IPS-20b (cell line): ENCODE results near the gene MUC5B.
"Not testable (repeated sequence)": the region's sequence is repeated elsewhere in the genome, so short reads cannot be mapped to it uniquely, and the experiment has no call there.

Source experiments
- H3K27ac ChIP-seq: one replicate; pipeline ENCODE4 v1.5.1; 2013; ENCODE audit warnings: low read length
- H3K27me3 ChIP-seq: 2 replicates; pipeline ENCODE4 v1.6.1; 2013; ENCODE audit warnings: mild to moderate bottlenecking, low read length, inconsistent platforms; ENCODE audit not compliant: insufficient read depth
- H3K36me3 ChIP-seq: 2 replicates; pipeline ENCODE4 v1.6.1; 2013; ENCODE audit warnings: low read depth, mild to moderate bottlenecking, inconsistent platforms, low read length, moderate library complexity; ENCODE audit not compliant: insufficient read depth
- H3K4me1 ChIP-seq: 2 replicates; pipeline ENCODE4 v1.6.1; 2013; ENCODE audit warnings: mild to moderate bottlenecking, control low read depth, inconsistent platforms, low read length, moderate library complexity; ENCODE audit not compliant: insufficient read depth
- H3K4me3 ChIP-seq: 2 replicates; pipeline ENCODE4 v1.5.1; 2013; ENCODE audit warnings: mild to moderate bottlenecking, low read length, inconsistent platforms
- H3K9ac ChIP-seq: 2 replicates; pipeline ENCODE4 v1.6.1; 2013; ENCODE audit warnings: low read depth, mild to moderate bottlenecking, inconsistent platforms, low read length, moderate library complexity
- H3K9me3 ChIP-seq: 2 replicates; pipeline ENCODE4 v1.6.1; 2013; ENCODE audit warnings: mild to moderate bottlenecking, low read depth, low read length, inconsistent platforms; ENCODE audit not compliant: insufficient read depth

MUC5B gene

DNA sequence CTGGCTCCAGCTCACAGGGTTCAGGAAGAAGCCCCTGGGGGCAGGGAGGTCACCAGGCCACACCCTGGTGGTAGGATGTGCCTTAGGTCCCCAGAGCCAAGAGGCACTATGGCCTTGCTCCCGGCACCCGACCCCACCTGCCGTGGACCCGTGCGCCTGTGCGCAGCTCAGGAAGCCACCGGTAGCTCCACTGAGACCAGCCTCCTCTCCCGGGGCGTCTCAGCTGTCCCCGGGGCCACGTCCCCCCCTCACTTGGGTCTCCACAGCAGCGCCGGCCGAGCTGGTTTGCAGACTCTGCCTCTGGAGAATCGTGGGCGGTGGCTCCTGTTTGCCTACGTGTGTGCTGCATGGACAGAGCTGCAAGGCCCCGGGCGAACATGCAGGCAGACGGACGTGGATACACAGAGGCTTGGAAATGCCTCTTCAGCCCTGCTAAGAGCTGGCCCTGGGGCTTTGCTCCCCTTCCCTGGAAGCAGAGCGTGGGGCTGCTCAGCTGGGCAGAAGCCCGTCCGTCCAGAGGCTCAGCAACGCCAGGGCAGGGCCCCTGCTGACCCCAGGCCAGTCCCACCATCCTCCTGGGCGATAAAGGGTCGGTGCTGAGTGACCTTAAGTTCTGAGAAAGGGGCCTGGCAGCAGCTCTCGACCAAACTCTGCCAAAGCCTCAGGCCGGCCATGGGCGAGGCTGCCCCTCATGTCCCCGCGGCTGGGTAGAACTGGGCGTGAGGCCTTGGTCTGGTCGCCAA lies 15.3 kb upstream of the MUC5B start:
- Histone ChIP-seq H3K4me1 (no peaks in the 10 kb centered on the region), H3K4me3 (no peak overlapping the region), H3K36me3 (no peaks in the 10 kb centered on the region), H3K9me3 (peaks cover 25% of the 10 kb centered on the region), H3K27ac (no peak overlapping the region), H3K9ac (no peak overlapping the region), H3K27me3 (no peaks in the 10 kb centered on the region)

DNA sequence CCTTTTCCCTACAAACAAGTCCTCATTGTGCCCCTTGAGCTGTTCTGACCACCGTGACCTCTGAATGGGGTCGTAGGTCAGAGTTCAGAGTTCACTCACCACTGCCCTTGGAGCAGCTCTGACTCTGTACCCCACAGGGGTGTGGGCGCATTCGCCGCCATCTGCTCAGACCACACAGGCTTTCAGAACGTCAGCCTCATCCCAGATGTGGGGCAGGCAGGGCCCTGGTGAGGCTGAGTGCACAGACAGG lies 14.8 kb upstream of the MUC5B start:
- Histone ChIP-seq H3K36me3 (no peaks in the 10 kb centered on the region), H3K4me1 (no peaks in the 10 kb centered on the region), H3K9ac (no peak overlapping the region), H3K27ac (no peak overlapping the region), H3K9me3 (peaks cover 25% of the 10 kb centered on the region), H3K4me3 (no peak overlapping the region), H3K27me3 (0 out of 2 replicates have a peak, but pooled peaks cover under 1% of the 10 kb centered on the region)

DNA sequence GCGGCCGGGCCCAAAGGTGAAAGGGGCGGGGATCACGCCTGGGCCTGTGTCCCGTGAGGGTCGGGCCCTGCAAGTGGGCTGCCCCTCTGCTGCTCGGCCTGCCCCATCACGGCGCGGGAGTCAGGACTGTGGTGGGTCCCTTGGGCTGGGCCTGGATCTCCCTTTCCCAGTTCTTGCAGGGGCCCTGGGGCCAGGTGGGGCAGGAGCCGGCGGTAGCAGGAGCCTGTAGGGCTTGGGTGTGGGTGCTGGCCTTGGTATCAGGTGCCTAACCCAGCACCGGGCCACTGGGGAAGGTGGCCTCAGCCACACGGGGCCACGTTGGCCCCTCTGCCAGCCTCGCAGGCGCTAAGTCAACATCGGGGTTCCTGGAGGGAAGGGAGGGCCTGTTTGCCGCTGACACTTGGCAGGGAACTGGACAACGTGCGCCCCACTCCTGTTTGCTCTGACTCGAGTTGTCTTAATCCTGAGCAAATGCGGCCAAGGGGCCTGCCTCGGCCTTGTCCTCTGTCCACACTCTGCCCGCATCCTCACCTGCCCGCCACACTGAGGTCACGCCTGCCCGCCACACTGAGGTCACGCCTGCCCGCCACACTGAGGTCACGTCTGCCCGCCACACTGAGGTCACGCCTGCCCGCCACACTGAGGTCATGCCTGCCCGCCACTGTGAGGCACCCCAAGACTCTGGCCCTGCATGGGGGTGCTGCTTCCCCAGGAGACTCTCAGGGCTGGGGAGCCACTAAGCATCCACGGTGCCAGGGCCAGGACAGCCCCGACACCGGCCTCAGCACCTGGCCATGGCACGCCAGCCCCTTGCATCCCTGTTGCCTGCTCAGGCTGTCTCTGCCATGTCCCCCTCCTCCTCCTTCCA lies 14.2 kb upstream of the MUC5B start:
- Histone ChIP-seq H3K27ac (no peak overlapping the region), H3K4me3 (no peak overlapping the region), H3K36me3 (no peaks in the 10 kb centered on the region), H3K9ac (no peak overlapping the region), H3K4me1 (no peaks in the 10 kb centered on the region), H3K27me3 (0 out of 2 replicates have a peak, but pooled peaks cover 3% of the 10 kb centered on the region), H3K9me3 (peaks cover 25% of the 10 kb centered on the region)

DNA sequence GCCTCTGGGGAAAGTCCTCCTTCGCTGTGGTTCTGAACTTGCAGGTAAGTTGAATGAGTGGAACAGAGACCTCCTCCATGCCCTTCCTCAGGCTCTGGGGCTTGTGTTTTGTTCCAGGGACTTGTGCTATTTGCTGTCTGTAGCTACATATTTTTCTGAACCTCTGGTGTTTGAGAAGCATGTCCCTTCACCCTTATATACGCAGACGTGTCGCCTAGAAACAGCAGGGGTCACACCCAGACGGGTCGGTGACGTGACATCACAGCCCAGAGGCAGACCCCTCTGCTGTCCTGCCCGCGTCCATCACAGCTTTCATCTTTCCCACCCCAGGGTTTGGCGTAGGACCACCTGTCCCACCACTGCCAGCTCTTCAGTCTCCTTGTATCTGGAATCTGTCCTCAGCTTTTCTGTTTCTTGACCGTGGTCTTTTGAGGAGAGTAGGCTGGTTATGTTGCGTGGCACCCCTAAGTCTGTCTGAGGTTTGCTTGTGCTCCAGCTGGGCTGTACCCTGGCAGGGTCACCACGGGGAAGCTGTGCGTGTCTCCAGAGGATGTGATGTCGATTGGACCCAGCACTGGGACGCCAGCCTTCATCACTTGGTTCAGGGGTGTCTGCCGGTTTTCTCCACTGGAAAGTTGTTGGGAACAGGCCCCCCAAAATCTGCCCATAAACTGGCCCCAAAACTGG lies 13.4 kb upstream of the MUC5B start:
- H3K4me1 ChIP-seq: no peaks in the 10 kb centered on the region
- no peak overlapping the region for H3K27ac ChIP-seq
- H3K9ac ChIP-seq: no peak overlapping the region
- no peak overlapping the region for H3K4me3 ChIP-seq
- 0 out of 2 replicates have a peak, but pooled peaks cover 3% of the 10 kb centered on the region for H3K27me3 ChIP-seq
- no peaks in the 10 kb centered on the region for H3K36me3 ChIP-seq
- H3K9me3 ChIP-seq: peaks cover 25% of the 10 kb centered on the region

DNA sequence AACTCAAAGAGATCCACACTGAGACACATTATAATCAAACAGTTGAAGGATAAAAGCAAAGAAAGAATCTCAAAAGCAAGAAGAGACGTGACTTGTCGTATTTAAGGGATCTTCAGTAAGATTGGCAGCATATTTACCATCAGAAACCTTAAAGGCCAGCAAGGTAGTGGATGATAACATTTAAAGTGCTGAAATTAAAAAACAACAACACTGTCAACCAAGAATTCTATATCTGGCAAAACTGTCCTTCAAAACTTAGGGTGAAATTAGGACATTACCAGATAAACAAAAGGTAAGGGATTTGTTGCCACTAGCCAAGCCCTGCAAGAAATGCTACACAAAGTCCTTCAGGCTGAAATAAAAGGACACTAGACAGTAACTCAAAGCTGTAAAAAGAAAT lies 11.0 kb upstream of the MUC5B start:
- H3K4me1 ChIP-seq: no peaks in the 10 kb centered on the region
- no peaks in the 10 kb centered on the region for H3K36me3 ChIP-seq
- H3K4me3 ChIP-seq: no peak overlapping the region
- peaks cover 25% of the 10 kb centered on the region for H3K9me3 ChIP-seq
- 0 out of 2 replicates have a peak, but pooled peaks cover 8% of the 10 kb centered on the region for H3K27me3 ChIP-seq
- no peak overlapping the region for H3K27ac ChIP-seq
- no peak overlapping the region for H3K9ac ChIP-seq

DNA sequence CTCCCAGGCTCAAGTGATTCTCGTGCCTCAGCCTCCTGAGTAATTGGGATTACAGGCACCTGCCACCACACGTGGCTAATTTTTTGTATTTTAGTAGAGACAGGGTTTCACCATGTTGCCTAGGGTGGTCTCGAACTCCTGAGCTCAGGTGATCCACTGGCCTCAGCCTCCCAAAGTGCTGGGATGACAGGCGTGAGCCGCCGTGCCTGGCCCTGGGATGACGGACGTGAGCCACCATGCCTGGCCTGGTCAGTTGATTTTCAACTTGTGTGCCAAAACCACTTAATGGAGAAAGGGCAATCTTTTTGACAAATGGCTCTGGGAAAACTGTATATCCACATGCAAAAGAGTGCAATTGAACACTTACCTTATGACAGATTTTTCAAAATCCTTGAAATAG lies 7.0 kb upstream of the MUC5B start:
- H3K36me3 ChIP-seq, H3K27ac ChIP-seq: not testable (repeated sequence)

DNA sequence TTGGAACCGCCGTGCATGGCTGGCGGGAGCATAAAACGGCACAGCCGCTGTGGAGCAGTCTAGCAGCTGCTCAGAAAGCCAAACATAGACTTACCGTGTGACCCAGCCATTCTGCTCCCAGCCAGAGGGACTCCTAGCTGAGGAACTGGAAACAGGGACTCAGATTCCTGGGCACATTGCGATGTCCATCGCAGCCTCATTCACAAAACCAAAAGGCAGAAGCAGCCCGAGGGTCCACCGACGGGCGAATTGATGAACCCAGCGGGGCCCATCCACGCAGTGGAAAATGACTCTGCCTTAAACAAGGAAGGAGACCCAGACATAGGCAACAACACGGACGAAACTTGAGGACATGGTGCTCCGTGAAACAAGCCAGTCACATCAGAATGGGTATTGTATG lies 5.7 kb upstream of the MUC5B start:
- Histone ChIP-seq H3K9ac (no peak overlapping the region), H3K4me3 (no peak overlapping the region), H3K4me1 (no peaks in the 10 kb centered on the region), H3K27ac (no peak overlapping the region), H3K9me3 (peaks cover 5% of the 10 kb centered on the region), H3K36me3 (no peaks in the 10 kb centered on the region), H3K27me3 (0 out of 2 replicates have a peak, but pooled peaks cover 8% of the 10 kb centered on the region)

More for the DNA sequence above, 7.0 kb upstream of the MUC5B start:
- H3K27me3 ChIP-seq, H3K4me1 ChIP-seq, H3K9ac ChIP-seq, H3K4me3 ChIP-seq: not testable (repeated sequence)
- peaks cover 17% of the 10 kb centered on the region for H3K9me3 ChIP-seq

DNA sequence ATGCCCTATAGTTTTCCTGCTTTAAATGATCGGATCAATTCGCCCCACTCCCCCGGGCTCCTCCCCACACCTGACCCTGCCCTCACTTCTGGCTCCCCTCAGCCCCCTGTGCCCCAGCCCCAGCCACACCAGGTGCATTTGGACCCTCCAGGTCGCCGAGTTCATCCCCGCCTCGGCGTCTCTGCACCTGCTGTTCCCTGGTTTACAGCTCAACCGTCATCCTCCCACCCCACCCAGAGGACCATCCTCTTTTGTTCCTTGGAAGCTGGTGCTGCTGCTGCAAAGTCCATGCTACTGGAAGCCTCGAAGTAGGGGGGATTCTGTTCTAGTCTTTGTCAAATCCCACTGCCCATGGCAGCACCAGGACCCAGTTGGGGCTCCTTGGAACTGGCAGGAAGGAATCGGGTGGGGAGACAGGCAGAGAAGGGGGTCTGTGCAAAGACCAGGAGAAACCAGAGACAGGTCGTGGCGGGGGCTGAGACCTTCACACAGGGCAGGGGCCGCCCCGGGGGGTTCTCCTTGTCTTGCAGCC lies 4.5 kb upstream of the MUC5B start:
- H3K9me3 ChIP-seq: no peaks in the 10 kb centered on the region; the same call in 1 of the 2 replicates
- no peak overlapping the region for H3K4me3 ChIP-seq
- H3K4me1 ChIP-seq: no peaks in the 10 kb centered on the region
- H3K27ac ChIP-seq: no peak overlapping the region
- H3K36me3 ChIP-seq: no peaks in the 10 kb centered on the region
- H3K27me3 ChIP-seq: 0 out of 2 replicates have a peak, but pooled peaks cover 5% of the 10 kb centered on the region
- H3K9ac ChIP-seq: no peak overlapping the region

DNA sequence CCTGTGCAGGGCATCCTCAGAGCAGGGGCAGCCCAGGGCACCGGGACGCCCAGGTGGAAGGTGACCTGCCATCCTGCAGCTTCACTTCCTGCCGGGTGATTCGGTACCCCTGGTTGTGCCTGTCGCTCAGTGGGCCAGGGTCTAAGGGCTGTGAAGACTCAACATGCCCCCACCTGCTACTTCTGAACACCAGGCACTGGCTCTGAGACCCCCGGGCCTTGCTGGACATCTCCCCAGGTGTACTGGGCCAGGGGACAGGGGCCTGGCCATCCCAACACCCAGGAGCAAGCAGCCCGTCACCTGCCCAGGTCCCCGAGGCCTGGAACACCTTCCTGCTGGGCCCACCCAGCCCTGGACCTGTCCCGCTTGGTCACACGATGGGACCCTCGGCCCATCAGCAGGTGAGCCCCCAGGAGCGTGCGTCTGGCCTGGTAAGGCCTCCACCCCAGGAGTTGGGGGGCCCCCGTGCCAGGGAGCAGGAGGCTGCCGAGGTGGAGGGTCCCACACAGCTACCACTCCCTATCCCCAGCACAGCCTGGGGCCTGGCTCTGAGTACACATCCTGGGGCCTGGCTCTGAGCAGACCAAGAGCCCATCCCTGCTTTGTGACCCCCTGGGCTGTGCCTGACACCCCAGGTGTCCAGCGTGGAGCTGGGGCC lies 3.9 kb upstream of the MUC5B start:
- Histone ChIP-seq H3K9me3 (no peaks in the 10 kb centered on the region), H3K4me3 (no peak overlapping the region), H3K36me3 (no peaks in the 10 kb centered on the region), H3K9ac (no peak overlapping the region), H3K4me1 (no peaks in the 10 kb centered on the region), H3K27me3 (0 out of 2 replicates have a peak, but pooled peaks cover 4% of the 10 kb centered on the region), H3K27ac (no peak overlapping the region)

DNA sequence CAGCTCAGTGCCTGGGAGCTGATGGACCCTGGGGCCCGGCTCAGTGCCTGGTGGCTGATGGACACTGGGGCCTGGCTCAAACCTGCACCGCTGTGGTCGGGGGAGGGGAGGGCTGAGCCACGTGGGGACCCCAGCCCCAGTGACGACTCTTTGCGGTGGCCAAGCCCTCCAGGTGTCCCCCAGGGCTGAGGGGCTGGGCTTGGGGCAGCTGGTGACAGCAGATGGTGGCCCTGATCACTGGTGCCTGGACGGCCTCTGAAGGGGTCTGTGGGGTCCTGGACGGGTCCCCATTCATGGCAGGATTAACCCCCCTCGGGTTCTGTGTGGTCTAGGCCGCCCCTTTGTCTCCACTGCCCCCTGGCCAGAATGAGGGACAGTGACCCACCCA lies 3.4 kb upstream of the MUC5B start:
- Histone ChIP-seq H3K36me3 (no peaks in the 10 kb centered on the region), H3K27me3 (0 out of 2 replicates have a peak, but pooled peaks cover 4% of the 10 kb centered on the region), H3K4me3 (no peak overlapping the region), H3K4me1 (no peaks in the 10 kb centered on the region), H3K27ac (no peak overlapping the region), H3K9ac (no peak overlapping the region), H3K9me3 (no peaks in the 10 kb centered on the region)
